Measurements from ENCODE around the gene TBC1D23.
"Not testable (repeated sequence)": the region's sequence is repeated elsewhere in the genome, so short reads cannot be mapped to it uniquely, and the experiment has no call there.

The TBC1D23 gene

GRCh38 chr3:100325827-100326226 is 65.0 kb downstream of the TBC1D23 start:
- H3K9me3 ChIP-seq (ENCODE audit: control insufficient read depth, insufficient read depth, low read length): no peaks in the 10 kb centered on the region
- no peak overlapping the region for H3K27ac ChIP-seq (ENCODE audit: low read depth, low read length)
- H3K9me2 ChIP-seq (replicated peaks; ENCODE audit: control insufficient read depth, low read length): no peaks in the 10 kb centered on the region
- no peaks in the 10 kb centered on the region for H3K27me3 ChIP-seq (ENCODE audit: control insufficient read depth, low read length)
- no peaks in the 10 kb centered on the region for H3K4me1 ChIP-seq (ENCODE audit: control insufficient read depth, low read length)
- no peak for TF ChIP-seq CTCF (IDR thresholded peaks at IDR 0.05; ENCODE audit: low read depth, low read length, poor library complexity, severe bottlenecking)
- no peak for TF ChIP-seq EZH2phosphoT487 (IDR thresholded peaks at IDR 0.05; ENCODE audit: borderline replicate concordance, low read length)
- H3K36me3 ChIP-seq (ENCODE audit: control insufficient read depth, low read length): no peaks in the 10 kb centered on the region; the same call in 1 of the 2 replicates
- H4K20me1 ChIP-seq (ENCODE audit: control insufficient read depth, insufficient read depth, low read depth, low read length): no peaks in the 10 kb centered on the region
- H3K4me2 ChIP-seq (ENCODE audit: low read length): no peak overlapping the region
- no peaks in the 10 kb centered on the region for H3F3A ChIP-seq (ENCODE audit: control insufficient read depth, insufficient read depth)
- no peaks in the 10 kb centered on the region for H3K79me2 ChIP-seq (ENCODE audit: control insufficient read depth, low read length)
- H3K4me3 ChIP-seq (ENCODE audit: low read length): no peak overlapping the region

GRCh38 chr3:100327377-100327776 is 66.6 kb downstream of the TBC1D23 start:
- not testable (repeated sequence) for H3K36me3 ChIP-seq (ENCODE audit: control insufficient read depth, low read length); H3K79me2 ChIP-seq (ENCODE audit: control insufficient read depth, low read length); H3K9me2 ChIP-seq (replicated peaks; ENCODE audit: control insufficient read depth, low read length); H3K9me3 ChIP-seq (ENCODE audit: control insufficient read depth, insufficient read depth, low read length); H3K4me2 ChIP-seq (ENCODE audit: low read length); H4K20me1 ChIP-seq (ENCODE audit: control insufficient read depth, insufficient read depth, low read depth, low read length); H3K27me3 ChIP-seq (ENCODE audit: control insufficient read depth, low read length); H3K27ac ChIP-seq (ENCODE audit: low read depth, low read length); H3K4me1 ChIP-seq (ENCODE audit: control insufficient read depth, low read length); H3F3A ChIP-seq (ENCODE audit: control insufficient read depth, insufficient read depth); H3K4me3 ChIP-seq (ENCODE audit: low read length)

- Histone ChIP-seq H3K9me3 (ENCODE audit: control insufficient read depth, insufficient read depth, low read length) (no peaks in the 10 kb centered on the region), H3K4me2 (ENCODE audit: low read length) (no peak overlapping the region), H4K20me1 (ENCODE audit: control insufficient read depth, insufficient read depth, low read depth, low read length) (no peaks in the 10 kb centered on the region), H3K4me1 (ENCODE audit: control insufficient read depth, low read length) (peaks cover 17% of the 10 kb centered on the region), H3K27ac (ENCODE audit: low read depth, low read length) (no peak overlapping the region), H3K4me3 (ENCODE audit: low read length) (no peak overlapping the region), H3F3A (ENCODE audit: control insufficient read depth, insufficient read depth) (no peaks in the 10 kb centered on the region), H3K79me2 (ENCODE audit: control insufficient read depth, low read length) (peaks cover 6% of the 10 kb centered on the region), H3K36me3 (ENCODE audit: control insufficient read depth, low read length) (no peaks in the 10 kb centered on the region; the same call in 1 of the 2 replicates), H3K27me3 (ENCODE audit: control insufficient read depth, low read length) (no peaks in the 10 kb centered on the region), H3K9me2 (replicated peaks; ENCODE audit: control insufficient read depth, low read length) (no peaks in the 10 kb centered on the region)
- TF ChIP-seq CTCF (IDR thresholded peaks at IDR 0.05; ENCODE audit: low read depth, low read length, poor library complexity, severe bottlenecking) (no peak), EZH2phosphoT487 (IDR thresholded peaks at IDR 0.05; ENCODE audit: borderline replicate concordance, low read length) (no peak)
Observed at GRCh38 chr3:100329800-100330489, 69.2 kb downstream of the TBC1D23 start.

GRCh38 chr3:100330651-100331050 is 69.9 kb downstream of the TBC1D23 start:
- Histone ChIP-seq H3F3A (ENCODE audit: control insufficient read depth, insufficient read depth) (no peaks in the 10 kb centered on the region), H3K79me2 (ENCODE audit: control insufficient read depth, low read length) (peaks cover 13% of the 10 kb centered on the region), H3K4me2 (ENCODE audit: low read length) (no peak overlapping the region), H3K9me3 (ENCODE audit: control insufficient read depth, insufficient read depth, low read length) (no peaks in the 10 kb centered on the region), H4K20me1 (ENCODE audit: control insufficient read depth, insufficient read depth, low read depth, low read length) (no peaks in the 10 kb centered on the region), H3K27ac (ENCODE audit: low read depth, low read length) (no peak overlapping the region), H3K9me2 (replicated peaks; ENCODE audit: control insufficient read depth, low read length) (no peaks in the 10 kb centered on the region), H3K27me3 (ENCODE audit: control insufficient read depth, low read length) (no peaks in the 10 kb centered on the region), H3K4me1 (ENCODE audit: control insufficient read depth, low read length) (peaks cover 22% of the 10 kb centered on the region), H3K36me3 (ENCODE audit: control insufficient read depth, low read length) (no peaks in the 10 kb centered on the region; the same call in 1 of the 2 replicates), H3K4me3 (ENCODE audit: low read length) (no peak overlapping the region)
- TF ChIP-seq EZH2phosphoT487 (IDR thresholded peaks at IDR 0.05; ENCODE audit: borderline replicate concordance, low read length): no peak
- TF ChIP-seq CTCF (IDR thresholded peaks at IDR 0.05; ENCODE audit: low read depth, low read length, poor library complexity, severe bottlenecking): no peak

Data from DOHH2 (cell line).